ENCODE data around the gene GMEB1.
A peak's percentile ranks its signal among the peaks of the same experiment; 100 is the strongest.

The GMEB1 gene

DNA sequence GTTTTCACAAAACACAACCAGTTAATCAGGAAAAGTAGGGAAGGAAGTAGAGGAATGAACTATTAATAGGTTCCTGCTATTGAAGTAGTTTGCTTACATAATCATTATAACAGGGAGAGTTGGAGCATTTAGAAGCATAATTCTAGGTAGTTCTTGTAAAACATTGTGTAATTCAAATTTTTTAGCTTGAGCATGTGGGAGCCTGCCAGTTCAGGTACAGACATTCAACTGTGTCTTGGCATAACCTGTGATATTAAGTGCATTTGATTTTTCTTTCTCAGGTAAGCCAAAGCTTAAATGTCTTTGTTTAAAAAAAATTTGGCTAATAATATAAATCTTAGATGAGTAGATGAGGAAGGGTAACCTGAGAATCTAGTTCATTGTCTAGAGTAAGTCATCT lies 71.5 kb downstream of the GMEB1 start:
- H3K9me2 ChIP-seq (replicated peaks; ENCODE audit: insufficient read depth, low read length): no peaks in the 10 kb centered on the region
- H3K4me2 ChIP-seq (ENCODE audit: low read depth, low read length, poor library complexity, severe bottlenecking): peak overlapping the region; percentile 76
- H2AFZ ChIP-seq (ENCODE audit: low read depth, low read length, severe bottlenecking): no peak overlapping the region
- no peaks in the 10 kb centered on the region for H3K27me3 ChIP-seq (ENCODE audit: low read length)
- H3K27ac ChIP-seq (ENCODE audit: low read depth, low read length): no peak overlapping the region
- H3K9me3 ChIP-seq (ENCODE audit: insufficient read depth, low read length): no peaks in the 10 kb centered on the region
- peaks cover 48% of the 10 kb centered on the region for H3K36me3 ChIP-seq (ENCODE audit: low read length)
- no peak overlapping the region for H3K4me3 ChIP-seq (ENCODE audit: insufficient read depth, low read length, poor library complexity, severe bottlenecking)
- peaks cover 46% of the 10 kb centered on the region for H4K20me1 ChIP-seq (ENCODE audit: low read depth, low read length)
- H3K9ac ChIP-seq (ENCODE audit: low read length): no peak overlapping the region
- peaks cover 7% of the 10 kb centered on the region; the same call in 1 of the 2 replicates for H3F3A ChIP-seq (ENCODE audit: insufficient read depth)
- no peak for TF ChIP-seq EZH2phosphoT487 (conservative IDR thresholded peaks at IDR 0.05; ENCODE audit: low read length)
- TF ChIP-seq, protein P1, sequence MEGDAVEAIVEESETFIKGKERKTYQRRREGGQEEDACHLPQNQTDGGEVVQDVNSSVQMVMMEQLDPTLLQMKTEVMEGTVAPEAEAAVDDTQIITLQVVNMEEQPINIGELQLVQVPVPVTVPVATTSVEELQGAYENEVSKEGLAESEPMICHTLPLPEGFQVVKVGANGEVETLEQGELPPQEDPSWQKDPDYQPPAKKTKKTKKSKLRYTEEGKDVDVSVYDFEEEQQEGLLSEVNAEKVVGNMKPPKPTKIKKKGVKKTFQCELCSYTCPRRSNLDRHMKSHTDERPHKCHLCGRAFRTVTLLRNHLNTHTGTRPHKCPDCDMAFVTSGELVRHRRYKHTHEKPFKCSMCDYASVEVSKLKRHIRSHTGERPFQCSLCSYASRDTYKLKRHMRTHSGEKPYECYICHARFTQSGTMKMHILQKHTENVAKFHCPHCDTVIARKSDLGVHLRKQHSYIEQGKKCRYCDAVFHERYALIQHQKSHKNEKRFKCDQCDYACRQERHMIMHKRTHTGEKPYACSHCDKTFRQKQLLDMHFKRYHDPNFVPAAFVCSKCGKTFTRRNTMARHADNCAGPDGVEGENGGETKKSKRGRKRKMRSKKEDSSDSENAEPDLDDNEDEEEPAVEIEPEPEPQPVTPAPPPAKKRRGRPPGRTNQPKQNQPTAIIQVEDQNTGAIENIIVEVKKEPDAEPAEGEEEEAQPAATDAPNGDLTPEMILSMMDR (IDR thresholded peaks at IDR 0.05; ENCODE audit: insufficient read depth, low read length, poor library complexity, severe bottlenecking): no peak
- peaks cover 83% of the 10 kb centered on the region for H3K79me2 ChIP-seq (ENCODE audit: insufficient read depth, low read length)

DNA sequence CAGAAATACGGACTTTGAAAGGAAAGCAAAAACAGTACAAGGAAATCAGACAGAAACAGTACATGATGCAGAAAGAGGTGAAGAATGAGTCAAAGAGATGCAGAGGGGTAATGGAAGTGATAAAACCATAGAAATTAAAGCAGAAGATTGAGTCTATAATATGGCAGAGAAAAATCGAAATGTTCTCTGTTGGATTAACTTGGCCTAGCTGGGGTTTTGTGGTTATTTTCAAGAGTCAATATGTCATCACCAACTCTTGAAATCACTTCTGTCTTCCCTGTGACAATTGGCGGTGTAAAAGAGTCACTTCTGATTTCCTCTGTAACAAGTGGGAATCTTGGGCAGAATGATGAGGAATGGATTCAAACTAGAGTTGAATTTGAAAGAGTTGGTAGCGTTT lies 75.6 kb downstream of the GMEB1 start:
- peak overlapping the region; percentile 24 for H3K4me2 ChIP-seq (ENCODE audit: low read depth, low read length, poor library complexity, severe bottlenecking)

DNA sequence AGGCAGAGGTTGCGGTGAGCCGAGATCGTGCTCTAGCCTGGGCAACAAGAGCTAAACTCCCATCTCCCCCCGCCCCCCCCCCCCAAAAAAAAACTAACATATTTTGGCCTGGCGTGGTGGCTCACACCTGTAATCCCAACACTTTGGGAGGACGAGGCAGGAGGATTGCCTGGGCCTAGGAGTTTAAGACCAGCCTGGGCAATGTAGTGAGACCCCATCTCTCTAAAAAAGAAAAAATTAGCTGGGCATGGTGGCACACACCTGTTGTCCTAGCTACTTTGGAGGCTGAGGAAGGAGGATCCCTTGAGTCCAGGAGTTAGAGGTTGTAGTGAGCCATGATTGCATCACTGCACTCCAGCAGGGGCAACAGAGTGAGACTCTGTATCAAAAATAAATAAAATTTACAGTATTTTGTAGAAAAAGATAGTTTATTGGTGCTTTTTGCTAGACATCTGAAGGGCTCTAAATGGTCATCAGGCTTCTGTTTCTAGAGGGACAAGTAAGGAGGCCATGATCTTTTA lies 77.1 kb downstream of the GMEB1 start:
- peaks cover 47% of the 10 kb centered on the region for H4K20me1 ChIP-seq (ENCODE audit: low read depth, low read length)
- H3K36me3 ChIP-seq (ENCODE audit: low read length): peaks cover 40% of the 10 kb centered on the region
- H3K4me2 ChIP-seq (ENCODE audit: low read depth, low read length, poor library complexity, severe bottlenecking): peak overlapping the region; percentile 29
- H2AFZ ChIP-seq (ENCODE audit: low read depth, low read length, severe bottlenecking): no peak overlapping the region
- no peak overlapping the region for H3K9ac ChIP-seq (ENCODE audit: low read length)
- peaks cover 100% of the 10 kb centered on the region for H3K79me2 ChIP-seq (ENCODE audit: insufficient read depth, low read length)
- no peaks in the 10 kb centered on the region for H3K9me3 ChIP-seq (ENCODE audit: insufficient read depth, low read length)
- H3F3A ChIP-seq (ENCODE audit: insufficient read depth): 0 out of 2 replicates have a peak, but pooled peaks cover 6% of the 10 kb centered on the region
- no peak overlapping the region for H3K27ac ChIP-seq (ENCODE audit: low read depth, low read length)
- H3K4me3 ChIP-seq (ENCODE audit: insufficient read depth, low read length, poor library complexity, severe bottlenecking): no peak overlapping the region
- no peaks in the 10 kb centered on the region for H3K27me3 ChIP-seq (ENCODE audit: low read length)
- H3K9me2 ChIP-seq (replicated peaks; ENCODE audit: insufficient read depth, low read length): no peaks in the 10 kb centered on the region
- no peak for TF ChIP-seq EZH2phosphoT487 (conservative IDR thresholded peaks at IDR 0.05; ENCODE audit: low read length)
- TF ChIP-seq, protein P1 (IDR thresholded peaks at IDR 0.05; ENCODE audit: insufficient read depth, low read length, poor library complexity, severe bottlenecking): no peak

More for the DNA sequence above, 75.6 kb downstream of the GMEB1 start:
- H3K79me2 ChIP-seq (ENCODE audit: insufficient read depth, low read length): peaks cover 100% of the 10 kb centered on the region
- H4K20me1 ChIP-seq (ENCODE audit: low read depth, low read length): peaks cover 50% of the 10 kb centered on the region
- no peaks in the 10 kb centered on the region for H3K9me2 ChIP-seq (replicated peaks; ENCODE audit: insufficient read depth, low read length)
- H3K9me3 ChIP-seq (ENCODE audit: insufficient read depth, low read length): no peaks in the 10 kb centered on the region
- H2AFZ ChIP-seq (ENCODE audit: low read depth, low read length, severe bottlenecking): no peak overlapping the region
- no peaks in the 10 kb centered on the region for H3K27me3 ChIP-seq (ENCODE audit: low read length)
- no peak overlapping the region for H3K9ac ChIP-seq (ENCODE audit: low read length)
- no peak overlapping the region for H3K27ac ChIP-seq (ENCODE audit: low read depth, low read length)
- TF ChIP-seq EZH2phosphoT487 (conservative IDR thresholded peaks at IDR 0.05; ENCODE audit: low read length): no peak
- TF ChIP-seq, protein P1 (IDR thresholded peaks at IDR 0.05; ENCODE audit: insufficient read depth, low read length, poor library complexity, severe bottlenecking): no peak
- peaks cover 47% of the 10 kb centered on the region for H3K36me3 ChIP-seq (ENCODE audit: low read length)
- H3F3A ChIP-seq (ENCODE audit: insufficient read depth): 0 out of 2 replicates have a peak, but pooled peaks cover 6% of the 10 kb centered on the region
- no peak overlapping the region for H3K4me3 ChIP-seq (ENCODE audit: insufficient read depth, low read length, poor library complexity, severe bottlenecking)

Data from SU-DHL-6 (cell line).